T-helper 9 cell (primary cell): Measurements from ENCODE around the gene BDH2.

Experiments
- DNase-seq: peaks from one replicate; pipeline ENCODE4 v3.0.0-alpha.2; 2020

Gene BDH2

DNA sequence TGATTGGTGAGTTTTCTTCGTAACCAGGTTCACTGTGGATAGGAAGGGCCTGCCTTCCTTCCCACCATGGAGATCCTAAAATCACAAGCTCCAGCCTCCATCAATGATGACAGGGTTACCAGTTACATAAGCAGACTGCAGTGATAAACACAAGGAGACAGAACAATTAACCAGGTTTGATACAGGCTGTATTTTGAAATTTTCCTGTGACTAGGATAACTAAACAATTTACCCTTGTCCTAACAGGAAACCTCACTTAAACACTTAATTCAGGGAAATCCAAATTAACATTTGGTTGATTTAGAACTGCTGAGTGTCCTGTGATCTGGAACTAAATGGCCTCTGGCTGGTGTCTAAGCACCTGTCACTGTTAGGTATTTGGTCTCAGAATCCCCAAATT is 20.0 kb downstream of the BDH2 start:
- no peak for DNase-seq

DNA sequence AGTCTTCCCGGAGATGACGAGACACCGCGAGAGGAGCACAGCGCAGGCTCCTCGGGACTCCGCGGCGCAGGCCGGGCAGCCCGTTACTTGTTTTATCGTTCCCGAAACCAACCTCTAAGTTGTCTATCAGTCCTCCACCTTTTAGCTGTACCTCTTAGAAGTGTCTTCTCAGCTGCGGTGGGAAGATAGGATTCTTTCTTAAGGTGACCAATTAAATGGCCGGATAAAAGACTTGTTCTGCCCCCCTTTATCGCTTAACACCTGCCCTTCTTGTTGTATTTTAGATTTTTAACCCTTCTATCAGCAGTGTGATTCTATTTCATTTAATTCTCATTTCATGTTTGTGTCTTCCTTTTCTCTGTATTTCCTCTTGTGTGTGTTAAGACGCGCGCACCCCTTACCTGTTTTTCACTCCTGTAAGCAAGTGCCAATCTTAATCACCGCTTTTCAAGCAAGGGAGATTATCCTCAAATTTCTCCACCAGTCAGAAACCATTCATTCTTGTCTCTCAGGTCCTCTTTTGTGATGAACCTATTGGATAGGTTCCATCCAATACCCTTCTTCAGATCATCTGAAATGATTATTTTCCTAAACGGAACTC is 22.8 kb downstream of the BDH2 start, which contains the start of gene SLC9B2:
SLC9B2 (minus strand) TSS at position 15 of the 601 bp plus-strand sequence. CDS start 9,211 bp downstream, outside the sequence.
- DNase-seq = no peak

DNA sequence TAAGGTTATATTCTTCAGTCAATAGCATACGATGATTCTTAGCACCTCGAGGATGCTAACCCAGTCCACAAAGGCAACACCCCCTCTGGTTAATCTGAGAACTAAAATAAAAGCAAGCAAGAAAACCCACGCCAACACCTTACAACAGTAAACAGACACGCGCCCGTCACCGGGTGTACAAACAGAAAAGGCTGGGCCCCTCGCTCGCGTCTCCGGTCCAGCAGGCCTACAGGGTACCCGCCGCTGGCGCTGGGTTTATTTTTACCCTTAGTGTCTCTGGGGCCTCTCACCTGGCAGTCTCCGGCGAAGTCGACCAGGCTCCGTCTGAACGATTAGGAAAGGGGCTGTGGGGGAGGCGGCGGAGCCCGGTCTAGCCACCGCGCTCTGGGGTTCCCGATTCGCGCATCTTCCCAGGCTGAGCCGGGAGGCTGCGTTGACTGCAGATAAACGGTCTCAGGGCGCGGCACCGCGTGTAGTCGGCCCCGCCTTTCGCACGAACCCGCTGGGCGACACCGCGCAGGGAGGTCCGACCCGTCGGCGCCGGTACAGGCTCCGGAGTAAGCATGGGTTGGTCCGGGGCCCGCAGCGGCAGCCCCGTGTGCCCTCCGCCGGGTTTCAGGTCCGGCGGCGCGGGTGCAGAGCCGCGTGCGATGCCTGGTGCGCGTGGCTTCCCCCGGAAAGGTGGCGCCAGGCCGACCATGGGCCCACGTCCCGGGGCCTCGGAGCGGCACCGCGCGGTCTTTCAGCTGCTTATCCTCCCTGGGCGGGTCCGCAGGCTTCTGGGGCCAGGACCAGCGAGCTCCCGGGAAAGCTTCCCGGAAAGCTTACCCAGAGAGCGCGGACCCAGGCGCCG is 23.5 kb downstream of the BDH2 start:
- peak; percentile 48 for DNase-seq

DNA sequence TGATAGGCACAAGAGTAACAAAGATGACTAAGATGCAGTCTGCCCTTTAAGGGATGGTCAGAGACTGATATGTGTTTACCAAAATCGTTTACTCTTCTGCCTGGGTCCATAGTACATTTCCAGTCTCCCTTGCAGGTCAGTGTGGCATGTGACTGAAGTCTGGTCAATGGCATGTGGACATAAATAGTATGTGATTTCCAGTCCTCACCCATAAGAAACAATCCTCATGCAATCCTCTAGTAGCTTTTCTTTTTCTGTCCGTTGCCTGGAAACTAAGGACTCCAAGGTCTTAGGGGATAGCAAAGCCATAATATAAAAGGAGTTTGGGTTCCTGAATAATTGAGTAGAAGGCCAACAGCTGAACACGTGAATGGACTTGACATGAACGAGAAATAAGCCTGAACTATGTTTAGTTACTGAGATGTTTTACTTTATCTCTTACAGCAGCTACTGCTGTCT is 24.2 kb downstream of the BDH2 start:
- DNase-seq = no peak

DNA sequence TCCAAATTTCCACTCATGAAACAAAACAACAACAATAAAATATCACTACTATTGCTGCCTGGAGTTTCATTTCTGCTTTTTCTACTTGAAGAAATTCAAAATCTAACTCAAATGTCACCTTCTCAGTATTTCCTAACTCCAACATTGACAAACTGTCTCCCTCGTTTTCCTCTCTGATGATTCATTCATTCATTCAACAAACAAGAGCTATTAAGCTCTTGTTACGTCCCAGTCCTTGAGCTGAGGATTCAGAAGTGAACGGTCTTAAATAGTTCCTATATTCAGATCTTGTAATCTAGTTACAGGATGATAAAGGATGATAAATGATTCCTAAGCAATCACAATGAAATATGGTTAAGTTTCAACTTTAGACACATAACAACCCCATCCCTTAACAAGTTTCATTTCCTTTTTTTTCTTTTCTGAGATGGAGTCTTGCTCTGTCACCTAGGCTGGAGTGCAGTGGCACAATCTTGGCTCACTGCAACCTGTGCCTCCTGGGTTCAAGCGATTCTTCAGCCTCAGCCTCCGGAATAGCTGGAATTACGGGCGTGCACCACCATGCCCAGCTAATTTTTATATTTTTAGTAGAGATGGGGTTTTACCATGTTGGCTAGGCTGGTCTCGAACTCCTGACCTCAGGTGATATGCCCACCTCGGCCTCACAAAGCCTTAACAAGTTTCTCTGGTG is 24.7 kb downstream of the BDH2 start:
- DNase-seq = no peak

DNA sequence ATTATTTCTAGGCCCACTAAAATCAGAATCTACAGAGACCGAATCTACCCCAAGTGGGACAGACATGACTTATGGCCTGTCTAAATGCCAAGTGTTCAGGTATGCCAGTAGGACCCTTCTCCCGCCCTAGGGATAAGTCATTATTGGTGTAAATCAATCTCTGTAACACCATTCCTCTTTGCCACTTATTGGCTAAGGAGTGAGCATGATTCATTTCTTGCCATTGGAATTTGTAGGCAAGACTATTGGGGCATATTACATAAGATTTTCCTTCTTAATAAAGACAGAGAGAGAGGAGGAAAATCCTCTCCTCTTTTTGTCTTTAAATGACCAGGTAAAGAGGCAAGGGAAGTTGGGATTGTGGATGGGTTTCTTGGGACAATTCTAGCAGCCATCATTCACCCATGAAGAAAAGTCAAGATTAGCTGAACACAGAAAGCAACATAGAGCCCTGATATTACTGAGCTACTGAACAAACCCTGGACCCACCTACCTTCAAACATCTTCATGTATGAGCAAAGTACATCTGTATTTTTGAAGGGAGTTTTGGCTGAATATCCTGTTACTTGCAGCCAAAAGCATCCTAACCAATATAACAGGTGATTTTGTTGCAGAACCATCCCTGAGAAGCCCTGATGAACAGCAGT is 25.7 kb downstream of the BDH2 start:
- no peak for DNase-seq

DNA sequence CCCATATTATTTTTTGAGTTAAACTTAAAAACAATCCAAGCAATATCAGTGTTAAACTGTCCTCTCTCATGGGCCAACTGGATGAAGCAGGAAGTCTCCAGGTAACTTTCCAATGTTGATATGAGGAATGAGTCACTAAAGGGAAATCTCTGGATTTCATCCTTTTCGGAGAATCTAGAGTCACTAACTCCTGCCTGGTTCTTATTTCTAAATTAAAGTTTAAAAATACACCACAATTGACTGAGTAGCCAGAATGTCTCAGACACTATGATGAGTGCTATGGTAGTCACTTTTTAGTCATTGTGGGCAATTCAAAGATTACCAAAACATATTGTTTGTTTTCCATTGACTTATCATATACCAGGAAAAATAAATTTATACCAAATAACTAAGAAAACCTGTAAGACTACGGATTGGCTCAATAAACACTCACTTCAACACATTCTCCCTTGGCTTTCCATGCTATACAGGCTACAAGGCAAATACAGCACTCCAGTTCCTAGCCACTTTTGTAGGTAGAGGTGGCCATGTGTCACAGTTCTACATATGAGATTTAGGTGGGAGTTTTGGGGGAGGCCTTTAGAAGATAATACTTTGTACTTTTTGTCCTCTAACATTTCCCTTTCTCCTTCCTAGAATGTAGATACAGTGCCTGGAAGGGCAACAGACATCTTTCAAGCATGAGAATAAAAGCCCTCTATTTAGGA is 31.6 kb downstream of the BDH2 start:
- no peak for DNase-seq

DNA sequence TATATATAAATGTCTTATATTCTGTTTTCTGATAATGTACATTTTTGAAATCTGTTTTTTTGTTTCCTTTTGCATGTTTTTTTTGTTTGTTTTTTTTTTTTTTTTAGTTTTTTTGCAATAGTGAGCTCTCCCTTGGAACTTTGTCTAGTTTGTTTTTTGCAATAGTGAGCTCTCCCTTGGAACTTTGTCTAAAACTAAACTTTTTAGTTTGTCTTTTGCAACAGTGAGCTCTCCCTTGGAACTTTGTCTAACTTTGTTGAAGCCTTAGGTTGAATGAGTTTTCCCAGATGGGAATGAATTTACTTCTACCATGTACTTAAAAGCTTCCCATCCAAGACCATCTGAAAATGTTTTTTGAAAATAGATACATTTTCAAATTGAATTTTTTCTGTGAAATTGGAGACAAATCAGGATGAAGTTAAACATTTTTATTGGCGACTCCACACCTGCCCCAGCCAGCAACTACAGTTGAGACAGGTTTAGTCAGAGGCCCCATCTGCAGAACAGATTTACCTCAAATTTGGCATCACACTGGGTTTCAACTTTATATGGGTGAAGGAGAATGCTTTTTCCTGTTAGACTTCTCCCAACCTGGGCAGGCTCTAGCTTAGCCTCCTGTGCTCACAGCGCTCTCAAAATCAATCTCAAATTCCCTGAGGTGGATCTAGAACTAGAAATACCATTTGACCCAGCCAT is 39.0 kb downstream of the BDH2 start:
- no peak for DNase-seq

DNA sequence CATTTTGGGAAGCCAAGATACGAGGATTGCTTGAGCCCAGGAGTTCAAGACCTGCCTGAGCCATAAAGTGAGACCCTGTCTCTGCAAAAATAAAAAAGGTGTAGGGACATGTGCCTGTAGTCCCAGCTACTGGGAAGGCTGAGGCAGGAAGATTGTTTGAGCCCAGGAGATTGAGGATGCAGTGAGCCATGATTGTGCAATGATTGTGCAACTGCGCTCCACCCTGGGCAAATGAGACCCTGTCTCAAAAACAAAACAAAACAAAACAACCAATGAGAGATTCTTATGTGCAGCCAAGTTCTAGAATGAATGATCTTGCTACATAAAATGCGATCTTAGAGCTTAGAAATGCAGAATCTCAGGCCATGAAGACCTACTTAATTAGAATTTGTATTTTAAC is 45.6 kb downstream of the BDH2 start:
- no peak for DNase-seq

DNA sequence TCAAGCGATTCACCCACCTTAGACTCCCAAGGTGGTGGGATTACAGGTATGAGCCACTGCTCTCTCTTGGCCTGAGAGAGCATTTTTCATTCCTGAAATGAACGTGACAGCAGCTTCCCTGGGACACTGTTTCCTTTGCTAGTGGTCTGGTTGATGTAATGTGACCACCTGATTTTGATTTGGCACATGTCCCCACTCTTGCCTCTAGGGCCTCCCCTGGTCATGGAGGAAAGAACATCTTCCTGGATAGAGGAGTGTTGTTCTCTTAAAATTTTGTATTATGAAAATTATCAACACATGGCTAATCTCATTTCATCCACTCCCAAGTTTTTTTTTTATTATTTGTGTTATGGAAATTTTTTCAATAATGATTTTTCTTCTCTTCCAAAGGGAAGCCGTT is 46.9 kb downstream of the BDH2 start:
- DNase-seq = no peak

DNA sequence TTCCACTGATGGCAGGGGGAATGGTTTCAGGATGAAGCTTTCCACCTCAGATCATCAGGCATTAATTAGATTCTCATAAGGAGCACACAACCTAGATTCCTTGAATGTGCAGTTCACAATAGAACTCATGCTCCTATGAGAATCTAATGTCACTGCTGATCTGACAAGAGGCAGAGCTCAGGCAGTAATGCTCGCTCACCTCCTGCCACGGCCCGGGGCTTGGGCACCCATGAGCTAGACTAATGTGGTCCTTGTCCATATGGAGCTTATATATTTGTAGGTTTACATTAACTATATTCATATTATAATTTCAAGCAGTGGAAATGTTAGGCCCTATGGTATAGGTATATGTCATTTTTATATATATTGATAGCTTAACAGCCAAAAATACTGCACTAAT is 47.5 kb downstream of the BDH2 start:
- DNase-seq = no peak

DNA sequence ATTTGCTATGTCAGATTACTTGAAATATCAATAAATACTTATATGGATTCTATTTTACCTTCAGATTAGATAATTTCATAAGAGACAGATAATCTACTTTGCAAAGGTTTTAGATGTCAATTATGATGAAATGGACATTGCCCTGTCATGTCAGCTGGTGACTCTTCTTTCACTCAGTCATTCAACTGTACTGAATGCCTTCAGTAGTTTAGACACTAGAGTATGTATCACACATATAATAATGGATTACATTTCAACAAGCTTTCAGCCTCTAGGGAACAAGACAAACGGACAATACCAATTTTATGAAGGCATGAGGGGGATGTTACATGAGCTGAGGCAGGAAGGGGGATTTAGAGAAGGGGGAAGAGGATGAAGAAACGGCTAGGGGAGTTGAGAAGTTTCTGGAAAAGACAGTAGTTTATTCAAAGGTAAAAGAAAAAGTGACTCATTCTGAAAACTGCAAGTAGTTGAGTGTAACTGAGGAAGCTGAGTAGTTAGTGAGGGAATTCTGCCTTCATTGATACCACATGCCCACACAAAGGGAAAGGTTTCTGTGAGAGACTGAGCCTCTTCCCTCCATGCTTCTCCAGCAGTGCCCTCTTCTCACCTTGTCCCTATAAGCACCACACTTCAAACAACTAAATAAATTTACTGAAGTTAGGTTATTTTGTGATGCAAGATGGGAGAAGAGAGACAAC is 48.7 kb downstream of the BDH2 start:
- DNase-seq = no peak

DNA sequence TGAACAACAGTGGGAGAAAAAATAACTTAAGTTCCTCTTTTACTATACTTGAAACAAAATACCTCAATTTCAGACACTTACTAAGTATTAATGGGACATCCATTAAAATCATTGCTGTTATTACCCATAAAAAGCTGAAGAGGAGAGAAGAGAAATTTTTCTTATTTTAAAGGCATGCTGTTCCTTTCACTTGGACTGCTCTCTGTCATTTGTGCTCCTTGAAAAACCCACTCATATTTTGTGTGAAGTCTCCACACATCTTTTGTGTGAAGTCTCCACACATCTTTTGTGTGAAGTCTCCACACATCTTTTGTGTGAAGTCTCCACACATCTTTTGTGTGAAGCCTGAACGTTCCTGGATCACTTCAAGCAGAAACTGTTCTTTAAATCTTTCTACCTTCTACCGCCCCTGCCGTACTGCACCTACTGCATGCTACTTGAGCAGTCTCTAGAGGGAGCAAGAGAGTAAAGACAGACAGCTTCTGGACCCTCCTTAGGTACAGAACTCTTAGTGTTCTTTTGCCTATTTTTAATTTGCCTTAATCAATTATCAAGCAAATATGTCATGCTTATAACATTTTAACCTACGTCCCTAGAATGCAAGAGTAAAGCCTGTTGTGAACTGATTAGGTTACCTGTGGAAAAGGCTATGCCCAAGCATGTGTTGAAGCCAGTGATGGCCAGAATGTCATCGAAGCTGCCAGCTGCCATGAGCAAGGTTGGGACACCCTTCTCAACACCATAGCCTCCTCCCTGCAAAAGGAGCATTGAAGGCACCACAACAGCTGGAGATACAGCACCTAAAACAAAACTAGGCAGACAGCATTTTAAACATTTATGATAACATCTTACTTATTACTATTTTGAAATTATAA is 53.0 kb downstream of the BDH2 start:
- no peak for DNase-seq

DNA sequence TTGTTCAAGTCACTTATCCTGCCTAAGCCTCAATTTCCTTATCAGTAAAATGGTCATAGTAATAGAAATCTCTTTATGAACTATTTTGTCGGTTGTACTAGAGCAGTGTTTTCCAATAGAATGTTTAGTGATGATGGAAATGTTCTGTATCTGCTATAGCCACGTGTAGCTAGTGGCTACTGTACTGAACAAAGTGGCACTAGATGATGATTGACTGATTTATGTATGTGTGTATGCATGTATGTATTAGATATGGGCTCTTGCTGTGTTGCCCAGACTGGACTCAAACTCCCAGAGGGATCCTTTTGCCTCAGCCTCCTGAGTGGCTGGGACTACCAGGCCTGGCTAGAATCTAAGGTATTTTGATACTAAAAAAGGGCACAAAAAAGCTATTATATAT is 55.5 kb downstream of the BDH2 start:
- no peak for DNase-seq

DNA sequence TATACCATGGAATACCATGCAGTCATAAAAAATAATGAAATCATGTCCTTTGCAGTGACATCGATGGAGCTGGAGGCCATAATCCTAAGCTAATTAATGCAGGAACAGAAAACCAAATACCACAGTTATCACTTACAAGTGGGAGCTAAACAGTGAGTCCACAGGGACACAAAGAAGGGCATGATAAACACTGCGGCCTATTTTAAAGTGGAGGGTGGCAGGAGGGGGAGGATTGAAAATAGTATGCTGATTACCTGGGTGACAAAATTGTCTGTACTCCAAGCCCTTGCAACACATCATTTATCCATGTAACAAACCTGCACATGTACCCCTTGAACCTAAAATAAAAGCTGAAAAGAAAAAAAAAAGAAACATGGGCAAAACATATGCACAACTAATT is 63.5 kb downstream of the BDH2 start:
- DNase-seq = no peak

DNA sequence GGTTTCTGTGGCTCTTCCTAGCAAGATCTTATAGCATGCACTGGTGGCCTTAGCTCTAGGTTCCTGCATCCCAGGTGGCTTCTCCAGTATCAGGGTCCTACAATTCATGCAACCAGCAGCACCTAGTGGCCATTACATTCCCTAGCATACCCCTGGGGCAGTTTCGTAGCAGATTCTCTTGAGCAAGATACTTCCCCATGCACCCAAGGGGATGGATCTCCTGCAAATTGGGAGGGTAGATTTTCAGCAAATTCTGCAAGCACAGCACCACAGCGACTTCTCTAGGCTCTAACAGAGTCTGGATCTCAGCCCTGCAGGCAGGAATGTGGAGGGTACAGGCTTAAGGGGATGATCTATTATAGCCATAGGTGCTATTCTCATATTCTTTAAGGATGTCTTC is 67.1 kb downstream of the BDH2 start:
- no peak for DNase-seq

DNA sequence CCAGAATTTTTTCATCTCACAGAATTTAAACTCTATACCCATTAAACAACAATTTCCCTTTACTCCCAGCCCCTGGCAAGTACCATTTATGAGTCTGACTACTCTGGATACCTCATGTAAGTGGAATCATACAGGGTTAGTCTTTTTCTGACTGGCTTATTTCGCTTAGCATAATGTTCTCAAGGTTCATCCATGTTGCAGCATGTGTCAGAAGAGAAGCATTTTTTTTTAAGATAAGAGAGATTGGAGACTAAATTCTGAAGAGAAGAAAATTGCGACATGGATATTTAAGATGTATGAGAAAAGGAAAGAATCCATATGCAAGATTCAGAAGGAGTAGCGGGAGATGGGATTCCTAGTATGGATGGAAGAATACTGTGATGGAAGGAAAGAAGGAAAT is 68.8 kb downstream of the BDH2 start:
- DNase-seq = no peak

DNA sequence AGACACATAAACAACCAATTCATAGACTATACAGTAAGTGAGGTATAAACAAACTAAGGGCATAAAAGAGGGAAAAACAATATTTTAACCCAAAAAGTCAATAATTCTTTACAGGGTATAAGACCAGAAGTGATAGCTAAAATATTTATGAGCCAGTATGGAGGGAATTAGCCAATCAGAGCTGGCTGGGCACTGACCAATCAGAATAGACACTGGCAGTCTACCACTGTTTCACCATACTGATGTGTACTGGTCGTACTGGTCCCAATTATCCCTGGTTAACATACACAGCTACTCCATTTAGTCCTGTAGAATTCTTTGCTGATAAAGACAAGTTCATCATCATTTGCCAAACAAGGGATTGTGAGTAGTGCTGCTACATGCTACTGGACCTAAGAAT is 70.3 kb downstream of the BDH2 start:
- no peak for DNase-seq
